IPS-18a (cell line): ENCODE data around the gene LRRC14B.
"Not testable (repeated sequence)": the region's sequence is repeated elsewhere in the genome, so short reads cannot be mapped to it uniquely, and the experiment has no call there.

ENCODE experiments used
- H3K27ac ChIP-seq: one replicate; pipeline ENCODE4 v1.5.1; 2013; ENCODE audit warnings: low read length
- H3K27me3 ChIP-seq: one replicate; pipeline ENCODE4 v1.6.1; 2013; ENCODE audit warnings: mild to moderate bottlenecking, low read length; ENCODE audit not compliant: control insufficient read depth, insufficient read depth
- H3K36me3 ChIP-seq: one replicate; pipeline ENCODE4 v1.6.1; 2013; ENCODE audit warnings: low read depth, low read length; ENCODE audit not compliant: control insufficient read depth
- H3K4me1 ChIP-seq: one replicate; pipeline ENCODE4 v1.6.1; 2013; ENCODE audit warnings: low read depth, low read length; ENCODE audit not compliant: control insufficient read depth
- H3K4me3 ChIP-seq: one replicate; pipeline ENCODE4 v1.5.1; 2013; ENCODE audit warnings: low read length
- H3K9ac ChIP-seq: one replicate; pipeline ENCODE4 v1.6.1; 2013; ENCODE audit warnings: mild to moderate bottlenecking, low read length, moderate library complexity
- H3K9me3 ChIP-seq: one replicate; pipeline ENCODE4 v1.6.1; 2013; ENCODE audit warnings: low read depth, low read length; ENCODE audit not compliant: control insufficient read depth

Gene LRRC14B

GRCh38 chr5:161803-162110 is 29.5 kb upstream of the LRRC14B start:
- no peaks in the 10 kb centered on the region for H3K27me3 ChIP-seq

GRCh38 chr5:162190-162564 is 29.1 kb upstream of the LRRC14B start:
- Histone ChIP-seq H3K27ac (no peak overlapping the region), H3K9me3 (no peaks in the 10 kb centered on the region), H3K9ac (no peak overlapping the region), H3K36me3 (peaks cover 22% of the 10 kb centered on the region), H3K27me3 (no peaks in the 10 kb centered on the region), H3K4me3 (no peak overlapping the region), H3K4me1 (no peaks in the 10 kb centered on the region)

More at GRCh38 chr5:161803-162110, 29.5 kb upstream of the LRRC14B start:
- Histone ChIP-seq H3K9ac (no peak overlapping the region), H3K4me1 (no peaks in the 10 kb centered on the region), H3K27ac (no peak overlapping the region), H3K9me3 (no peaks in the 10 kb centered on the region), H3K4me3 (no peak overlapping the region), H3K36me3 (peaks cover 27% of the 10 kb centered on the region)

- Histone ChIP-seq H3K36me3 (peaks cover 19% of the 10 kb centered on the region), H3K4me3 (no peak overlapping the region), H3K9me3 (no peaks in the 10 kb centered on the region), H3K27me3 (no peaks in the 10 kb centered on the region), H3K27ac (no peak overlapping the region), H3K4me1 (no peaks in the 10 kb centered on the region), H3K9ac (no peak overlapping the region)
These were observed 28.5 kb upstream of the LRRC14B start for GRCh38 chr5:162565-163337.

- Histone ChIP-seq H3K9me3 (no peaks in the 10 kb centered on the region), H3K4me3 (no peak overlapping the region), H3K36me3 (peaks cover 17% of the 10 kb centered on the region), H3K27me3 (no peaks in the 10 kb centered on the region), H3K9ac (no peak overlapping the region), H3K27ac (no peak overlapping the region), H3K4me1 (no peaks in the 10 kb centered on the region)
These were observed 28.0 kb upstream of the LRRC14B start for GRCh38 chr5:163338-163620.

- H3K27ac ChIP-seq: no peak overlapping the region
- H3K9ac ChIP-seq: no peak overlapping the region
- H3K9me3 ChIP-seq: no peaks in the 10 kb centered on the region
- peaks cover 17% of the 10 kb centered on the region for H3K36me3 ChIP-seq
- no peaks in the 10 kb centered on the region for H3K4me1 ChIP-seq
- H3K27me3 ChIP-seq: no peaks in the 10 kb centered on the region
- no peak overlapping the region for H3K4me3 ChIP-seq
These were observed 27.5 kb upstream of the LRRC14B start for GRCh38 chr5:163841-164240.

- Histone ChIP-seq H3K9ac (no peak overlapping the region), H3K4me3 (no peak overlapping the region), H3K36me3 (peaks cover 17% of the 10 kb centered on the region), H3K27ac (no peak overlapping the region), H3K9me3 (no peaks in the 10 kb centered on the region), H3K4me1 (no peaks in the 10 kb centered on the region), H3K27me3 (no peaks in the 10 kb centered on the region)
These were observed 27.1 kb upstream of the LRRC14B start for GRCh38 chr5:164244-164643.

- H3K4me3 ChIP-seq, H3K27ac ChIP-seq, H3K9me3 ChIP-seq, H3K9ac ChIP-seq, H3K4me1 ChIP-seq, H3K27me3 ChIP-seq: not testable (repeated sequence)
- H3K36me3 ChIP-seq: peaks cover 15% of the 10 kb centered on the region
These were observed 26.5 kb upstream of the LRRC14B start for GRCh38 chr5:164783-165182.

- H3K4me1 ChIP-seq: no peaks in the 10 kb centered on the region
- no peaks in the 10 kb centered on the region for H3K27me3 ChIP-seq
- H3K9me3 ChIP-seq: no peaks in the 10 kb centered on the region
- no peaks in the 10 kb centered on the region for H3K36me3 ChIP-seq
- no peak overlapping the region for H3K4me3 ChIP-seq
- H3K9ac ChIP-seq: no peak overlapping the region
- no peak overlapping the region for H3K27ac ChIP-seq
These were observed 24.6 kb upstream of the LRRC14B start for GRCh38 chr5:166441-167372.

GRCh38 chr5:167511-167910 is 23.8 kb upstream of the LRRC14B start:
- Histone ChIP-seq H3K36me3 (no peaks in the 10 kb centered on the region), H3K27ac (no peak overlapping the region), H3K4me1 (no peaks in the 10 kb centered on the region)

GRCh38 chr5:167982-168660 is 23.2 kb upstream of the LRRC14B start:
- no peak overlapping the region for H3K4me3 ChIP-seq
- H3K27me3 ChIP-seq: no peaks in the 10 kb centered on the region
- H3K9ac ChIP-seq: no peak overlapping the region
- H3K36me3 ChIP-seq: no peaks in the 10 kb centered on the region
- no peak overlapping the region for H3K27ac ChIP-seq
- H3K4me1 ChIP-seq: no peaks in the 10 kb centered on the region
- no peaks in the 10 kb centered on the region for H3K9me3 ChIP-seq

More at GRCh38 chr5:167511-167910, 23.8 kb upstream of the LRRC14B start:
- Histone ChIP-seq H3K9me3 (no peaks in the 10 kb centered on the region), H3K4me3 (no peak overlapping the region), H3K27me3 (no peaks in the 10 kb centered on the region), H3K9ac (no peak overlapping the region)

GRCh38 chr5:169071-169727 is 22.1 kb upstream of the LRRC14B start:
- Histone ChIP-seq H3K27ac (no peak overlapping the region), H3K27me3 (no peaks in the 10 kb centered on the region), H3K4me3 (no peak overlapping the region), H3K9me3 (no peaks in the 10 kb centered on the region), H3K9ac (no peak overlapping the region), H3K36me3 (peaks cover 4% of the 10 kb centered on the region), H3K4me1 (no peaks in the 10 kb centered on the region)
